Kidney (tissue), 14 donors: ENCODE data around the gene VPS18. TPM values are rescaled to one million over a fixed set of nuclear protein-coding genes. Genes with fewer than 3 reads are reported as not detected.

Experiments used
- DNase-seq, 5 donors: peaks; one replicate each; pipeline ENCODE4 v3.0.0-alpha.2; 2013 to 2020
- FAIRE-seq: peaks from 2 replicates; lab custom pipeline; 2012; peaks lifted over from hg19 to GRCh38; lab: Jason Lieb, UNC
- H3K27ac ChIP-seq, 2 donors: one replicate each; pipeline ENCODE4 v1.7.0; 2013; ENCODE audit warnings: low read depth in 2 of 2, low read length in 2 of 2, inconsistent platforms in 1 of 2
- H3K27me3 ChIP-seq: one replicate; pipeline ENCODE4 v1.7.1; 2013; ENCODE audit warnings: low read length, inconsistent platforms; ENCODE audit not compliant: control insufficient read depth, insufficient read depth
- H3K36me3 ChIP-seq, 3 donors: one replicate each; pipeline versions ENCODE4 v1.7.0 to v1.7.1; 2013; ENCODE audit warnings: low read length in 3 of 3, control low read depth in 1 of 3, inconsistent platforms in 1 of 3; ENCODE audit not compliant: insufficient read depth in 3 of 3, control insufficient read depth in 2 of 3
- H3K4me1 ChIP-seq, 3 donors: one replicate each; pipeline versions ENCODE4 v1.7.0 to v1.7.1; 2013; ENCODE audit warnings: low read length in 3 of 3, inconsistent platforms in 1 of 3, low read depth in 1 of 3; ENCODE audit not compliant: control insufficient read depth in 2 of 3, insufficient read depth in 2 of 3
- H3K4me3 ChIP-seq, 3 donors: one replicate each; pipeline versions ENCODE4 v1.7.0 to v1.8.1; 2013; ENCODE audit warnings: low read length in 3 of 3, control low read depth in 1 of 3, inconsistent platforms in 1 of 3
- H3K9ac ChIP-seq, 3 donors: one replicate each; pipeline versions ENCODE4 v1.7.0 to v1.7.1; 2013; ENCODE audit warnings: low read length in 3 of 3, control low read depth in 1 of 3, inconsistent platforms in 1 of 3
- H3K9me3 ChIP-seq, 3 donors: one replicate each; pipeline versions ENCODE4 v1.7.0 to v1.7.1; 2013; ENCODE audit warnings: low read length in 3 of 3, control low read depth in 1 of 3, inconsistent platforms in 1 of 3; ENCODE audit not compliant: control insufficient read depth in 2 of 3, insufficient read depth in 1 of 3
- intact Hi-C: fragments of 100-400 bp; cut with DNase I; formaldehyde crosslinking; loops from one replicate; pipeline ENCODE4 v1.11.1; 2022
- polyA plus RNA-seq: library from polyadenylated mRNA; stranded (reverse); fragments of 350-450 nt; fragmentation: Illumina TruSeq; extraction: RNeasy Lipid Tissue Mini Kit (QIAGEN cat#74804); gene quantifications from one replicate; pipeline ENCODE4 v1.2.3, GENCODE V29; 2014; ENCODE audit warnings: low read depth, low replicate concordance; ENCODE audit not compliant: insufficient read depth
- total RNA-seq: library from RNA; stranded (reverse); fragmentation: NEBNext Ultra II Directional; extraction: Animal tissue kit (Norgen Biotek cat#: 25700); gene quantifications from one replicate; pipeline ENCODE4 v1.2.1, GENCODE V29; 2021
- TF ChIP-seq, protein P1 (sequence below): IDR thresholded peaks from 3 replicates; pipeline ENCODE4 v1.5.1; 2012; ENCODE audit warnings: mild to moderate bottlenecking, moderate library complexity, borderline replicate concordance; ENCODE audit not compliant: insufficient read depth; ENCODE audit errors: extremely low read depth
- donor health status: control.
- donor health status: control.
- donor health status: control.
- donor health status: control.
- donor health status: control.
- donor health status: DM: yes; HTN: yes; CAD: no.
- donor health status: Normal renal cell carcinoma (clear cell type).

Gene VPS18
- total and polyA plus RNA-seq, 2 donors from 2014 or later: 21.9 to 28.1 TPM

DNA sequence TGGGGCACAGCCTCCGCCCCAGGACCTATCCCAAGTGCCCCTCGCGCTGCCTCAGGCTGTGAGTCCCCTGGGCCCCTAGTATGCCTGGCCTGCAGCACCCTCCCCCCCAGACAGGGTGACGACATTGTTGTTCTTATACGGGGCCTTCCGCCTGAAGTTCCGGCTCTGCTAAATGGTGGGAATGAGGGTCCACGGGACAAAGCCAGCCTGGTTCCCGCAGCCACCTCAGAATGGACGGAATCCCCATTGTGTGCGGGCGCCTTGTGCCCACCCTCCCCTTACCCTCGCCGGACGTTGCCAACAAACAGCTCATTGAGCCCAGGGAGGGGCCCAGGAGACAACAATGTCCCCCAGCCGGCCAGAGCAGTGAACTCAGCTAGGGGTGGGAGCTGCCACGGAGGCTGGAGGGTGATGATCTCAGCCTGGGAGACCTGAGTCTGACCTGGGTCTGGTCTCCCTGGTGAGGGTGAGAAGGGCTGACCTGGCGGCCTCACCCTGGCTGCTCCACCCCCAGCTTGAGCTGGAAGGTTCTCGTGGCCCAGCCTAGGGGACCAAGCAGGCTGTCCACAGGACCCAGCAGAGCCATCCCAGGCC is 24.6 kb downstream of the VPS18 start:
- TF ChIP-seq, protein P1, sequence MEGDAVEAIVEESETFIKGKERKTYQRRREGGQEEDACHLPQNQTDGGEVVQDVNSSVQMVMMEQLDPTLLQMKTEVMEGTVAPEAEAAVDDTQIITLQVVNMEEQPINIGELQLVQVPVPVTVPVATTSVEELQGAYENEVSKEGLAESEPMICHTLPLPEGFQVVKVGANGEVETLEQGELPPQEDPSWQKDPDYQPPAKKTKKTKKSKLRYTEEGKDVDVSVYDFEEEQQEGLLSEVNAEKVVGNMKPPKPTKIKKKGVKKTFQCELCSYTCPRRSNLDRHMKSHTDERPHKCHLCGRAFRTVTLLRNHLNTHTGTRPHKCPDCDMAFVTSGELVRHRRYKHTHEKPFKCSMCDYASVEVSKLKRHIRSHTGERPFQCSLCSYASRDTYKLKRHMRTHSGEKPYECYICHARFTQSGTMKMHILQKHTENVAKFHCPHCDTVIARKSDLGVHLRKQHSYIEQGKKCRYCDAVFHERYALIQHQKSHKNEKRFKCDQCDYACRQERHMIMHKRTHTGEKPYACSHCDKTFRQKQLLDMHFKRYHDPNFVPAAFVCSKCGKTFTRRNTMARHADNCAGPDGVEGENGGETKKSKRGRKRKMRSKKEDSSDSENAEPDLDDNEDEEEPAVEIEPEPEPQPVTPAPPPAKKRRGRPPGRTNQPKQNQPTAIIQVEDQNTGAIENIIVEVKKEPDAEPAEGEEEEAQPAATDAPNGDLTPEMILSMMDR: no peak
- no peaks in the 10 kb centered on the region for H3K9me3 ChIP-seq
- peaks cover 0 to 2% (median 0%) of the 10 kb centered on the region in 3 donors for H3K4me1 ChIP-seq
- H3K9ac ChIP-seq: no peak overlapping the region
- H3K27ac ChIP-seq: peak overlapping the region in 1 of 2 donors; percentile 51
- FAIRE-seq (no peak), DNase-seq (peak in 2 of 5 donors; percentile 43 to 64)
- H3K36me3 ChIP-seq: no peaks in the 10 kb centered on the region
- intact Hi-C loops: no loop called here
- no peaks in the 10 kb centered on the region for H3K27me3 ChIP-seq
- no peak overlapping the region for H3K4me3 ChIP-seq

- H3K4me3 ChIP-seq: no peak overlapping the region
- peak in 1 of 5 donors; percentile 42 for DNase-seq
- TF ChIP-seq, protein P1: no peak
- intact Hi-C loops: no loop called here
- peaks cover 0 to 9% (median 2%) of the 10 kb centered on the region in 3 donors for H3K4me1 ChIP-seq
- no peak overlapping the region for H3K9ac ChIP-seq
- no peaks in the 10 kb centered on the region for H3K9me3 ChIP-seq
- H3K27ac ChIP-seq: no peak overlapping the region
- no peaks in the 10 kb centered on the region for H3K36me3 ChIP-seq
- no peak for FAIRE-seq
- H3K27me3 ChIP-seq: peaks cover 9% of the 10 kb centered on the region
Measured at GRCh38 chr15:40921949-40922607, 27.8 kb downstream of the VPS18 start.

DNA sequence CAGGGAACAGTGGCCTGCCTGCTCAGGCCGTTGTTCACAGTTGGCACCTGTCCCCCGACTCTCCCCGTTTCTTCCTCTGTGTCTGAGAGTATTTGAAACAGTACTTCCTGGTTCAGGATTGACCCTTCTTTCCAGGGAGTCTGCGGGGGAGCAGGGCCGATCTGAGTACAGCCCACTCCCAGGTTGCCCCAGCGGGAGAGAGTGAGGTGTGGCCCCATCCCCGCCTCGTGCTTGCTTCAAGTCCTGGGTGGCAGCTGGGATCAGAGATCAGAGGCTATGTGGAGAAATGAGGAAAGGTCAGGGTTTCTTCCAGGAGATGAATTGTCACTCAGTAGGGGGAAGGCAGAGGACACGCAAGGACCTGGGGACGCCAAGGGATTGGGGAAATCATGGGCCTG is 28.4 kb downstream of the VPS18 start:
- intact Hi-C loops: no loop called here
- TF ChIP-seq, protein P1: no peak
- peaks cover 13% of the 10 kb centered on the region for H3K27me3 ChIP-seq
- DNase-seq (no peak), FAIRE-seq (no peak)
- H3K9ac ChIP-seq: no peak overlapping the region
- no peak overlapping the region for H3K4me3 ChIP-seq
- no peaks in the 10 kb centered on the region for H3K36me3 ChIP-seq
- peaks cover 0 to 10% (median 2%) of the 10 kb centered on the region in 3 donors for H3K4me1 ChIP-seq
- no peaks in the 10 kb centered on the region for H3K9me3 ChIP-seq
- no peak overlapping the region for H3K27ac ChIP-seq
